ENCODE measurements around the gene MPRIP. TPM values are rescaled to one million over a fixed set of nuclear protein-coding genes. Genes with fewer than 3 reads are reported as not detected.

MPRIP gene
- total and polyA plus RNA-seq, 2 donors (not counting 1 experiment from before 2014, with no cell fraction given), result 130 to 299 TPM

- Mint-ChIP-seq H3K9me3 (ENCODE audit: insufficient read depth) (no peaks in the 10 kb centered on the region), H3K27me3 (no peaks in the 10 kb centered on the region), H3K27ac (peak overlapping the region; percentile 93), H3K4me1 (peaks cover 45% of the 10 kb centered on the region), H3K4me3 (no peak overlapping the region)
- Histone ChIP-seq H3K9me3 (ENCODE audit: control extremely low read depth in 1 of 3, control insufficient read depth in 2 of 3, insufficient read depth in 1 of 3, low read length in 2 of 3) (peaks cover 0 to 4% (median 0%) of the 10 kb centered on the region in 3 donors), H3K9ac (ENCODE audit: low read length) (peak overlapping the region; percentile 38), H3K79me2 (ENCODE audit: control insufficient read depth, insufficient read depth, low read length) (no peaks in the 10 kb centered on the region), H3K4me2 (replicated peaks; ENCODE audit: low read depth, low read length, poor library complexity, severe bottlenecking) (peak overlapping the region; percentile 64), H3K27ac (ENCODE audit: low read length in 2 of 2) (peak overlapping the region; percentile 40 to 61), H3K4me3 (ENCODE audit: control extremely low read depth in 1 of 5, extremely low read depth in 1 of 5, insufficient read depth in 1 of 5, low read depth in 2 of 5, low read length in 4 of 5) (peak overlapping the region in 1 of 5 experiments; percentile 8), H3K4me1 (ENCODE audit: control insufficient read depth in 2 of 2, insufficient read depth in 2 of 2, low read length in 2 of 2) (peaks cover 19 to 42% of the 10 kb centered on the region in 2 donors), H4K20me1 (ENCODE audit: control insufficient read depth, insufficient read depth, low read length, poor library complexity, severe bottlenecking) (no peaks in the 10 kb centered on the region), H2AFZ (ENCODE audit: insufficient read depth, low read depth, low read length, poor library complexity, severe bottlenecking) (no peak overlapping the region), H3K36me3 (replicated peaks in 1 of 2; ENCODE audit: control extremely low read depth in 1 of 2, control insufficient read depth in 1 of 2, extremely low read depth in 1 of 2, insufficient read depth in 2 of 2, low read length in 1 of 2) (peaks cover 12 to 55% of the 10 kb centered on the region in 2 experiments), H3K27me3 (replicated peaks in 1 of 4; ENCODE audit: control extremely low read depth in 1 of 4, control insufficient read depth in 3 of 4, insufficient read depth in 4 of 4, low read length in 3 of 4) (no peaks in the 10 kb centered on the region)
- DNase-seq, result no peak
- CTCF ChIA-PET, result no interaction called here
- intact Hi-C loops (cut with micrococcal nuclease), result loop anchor here (10.0 kb wide), 1 partner anchor 52 kb away; the partner anchor contains the start of gene FLCN
- POLR2A ChIA-PET, result interaction anchor here (0.7 to 1.0 kb wide), 2 partner anchors 8 to 54 kb away, joined by 3 to 7 read pairs; partner anchors contain the start of gene FLCN
- WGBS (ENCODE audit: insufficient coverage), result 66% methylated on average over 6 of the region's 6 CpGs
- no peak for TF ChIP-seq EZH2 (IDR thresholded peaks at IDR 0.05; ENCODE audit: borderline replicate concordance, insufficient read depth, low read depth, low read length, poor library complexity, severe bottlenecking)
- no peak for TF ChIP-seq CTCF (IDR thresholded peaks at IDR 0.05)
- no peak for ATAC-seq (ENCODE audit: low read depth)
Observed at GRCh38 chr17:17182598-17183136, 140.4 kb downstream of the MPRIP start.

GRCh38 chr17:17183744-17184143 lies 141.5 kb downstream of the MPRIP start:
- H3K27me3 Mint-ChIP-seq, result no peaks in the 10 kb centered on the region
- intact Hi-C loops (cut with micrococcal nuclease), result loop anchor here (10.0 kb wide), 1 partner anchor 51 kb away; the partner anchor contains the start of gene FLCN
- Histone ChIP-seq H3K4me2 (replicated peaks; ENCODE audit: low read depth, low read length, poor library complexity, severe bottlenecking) (no peak overlapping the region), H4K20me1 (ENCODE audit: control insufficient read depth, insufficient read depth, low read length, poor library complexity, severe bottlenecking) (no peaks in the 10 kb centered on the region), H3K36me3 (replicated peaks in 1 of 2; ENCODE audit: control extremely low read depth in 1 of 2, control insufficient read depth in 1 of 2, extremely low read depth in 1 of 2, insufficient read depth in 2 of 2, low read length in 1 of 2) (peaks cover 12 to 56% of the 10 kb centered on the region in 2 experiments), H3K4me1 (ENCODE audit: control insufficient read depth in 2 of 2, insufficient read depth in 2 of 2, low read length in 2 of 2) (peaks cover 19 to 42% of the 10 kb centered on the region in 2 donors), H3K4me3 (ENCODE audit: control extremely low read depth in 1 of 5, extremely low read depth in 1 of 5, insufficient read depth in 1 of 5, low read depth in 2 of 5, low read length in 4 of 5) (no peak overlapping the region), H2AFZ (ENCODE audit: insufficient read depth, low read depth, low read length, poor library complexity, severe bottlenecking) (no peak overlapping the region), H3K9me3 (ENCODE audit: control extremely low read depth in 1 of 3, control insufficient read depth in 2 of 3, insufficient read depth in 1 of 3, low read length in 2 of 3) (peaks cover 0 to 4% (median 0%) of the 10 kb centered on the region in 3 donors), H3K27me3 (replicated peaks in 1 of 4; ENCODE audit: control extremely low read depth in 1 of 4, control insufficient read depth in 3 of 4, insufficient read depth in 4 of 4, low read length in 3 of 4) (no peaks in the 10 kb centered on the region), H3K27ac (ENCODE audit: low read length in 2 of 2) (peak overlapping the region in 1 of 2 donors; percentile 24), H3K9ac (ENCODE audit: low read length) (no peak overlapping the region), H3K79me2 (ENCODE audit: control insufficient read depth, insufficient read depth, low read length) (no peaks in the 10 kb centered on the region)
- H3K4me1 Mint-ChIP-seq, result peaks cover 43% of the 10 kb centered on the region
- ChIA-PET POLR2A (no interaction called here), CTCF (interaction anchor here (0.6 kb wide), 1 partner anchor 265 kb away, joined by 3 read pairs; no protein-coding TSS in a partner anchor)
- DNase-seq (no peak), ATAC-seq (ENCODE audit: low read depth) (no peak)
- H3K4me3 Mint-ChIP-seq, result no peak overlapping the region
- no peak overlapping the region for H3K27ac Mint-ChIP-seq
- no peak for TF ChIP-seq CTCF (IDR thresholded peaks at IDR 0.05)
- no peak for TF ChIP-seq EZH2 (IDR thresholded peaks at IDR 0.05; ENCODE audit: borderline replicate concordance, insufficient read depth, low read depth, low read length, poor library complexity, severe bottlenecking)
- WGBS (ENCODE audit: insufficient coverage), result 100% methylated on average over 2 of the region's 4 CpGs
- no peaks in the 10 kb centered on the region for H3K9me3 Mint-ChIP-seq (ENCODE audit: insufficient read depth)
